Measurements from ENCODE around the gene ELN. TPM values are rescaled to one million over a fixed set of nuclear protein-coding genes. Genes with fewer than 3 reads are reported as not detected.

ELN gene
- total RNA-seq, 1 experiment from 2014 or later, result 0.26 TPM

- POLR2A ChIA-PET, result interaction anchor here (0.6 kb wide), 1 partner anchor 226 kb away, joined by 4 read pairs; no protein-coding TSS in a partner anchor
- H3K27me3 ChIP-seq (ENCODE audit: control insufficient read depth, insufficient read depth, low read length), result no peaks in the 10 kb centered on the region
- intact Hi-C loops (cut with micrococcal nuclease; ENCODE audit: unreplicated experiment), result no loop called here
- no peak for DNase-seq (ENCODE audit: low read depth, low spot score)
- CTCF ChIA-PET, result interaction anchor here (0.8 kb wide), 1 partner anchor 148 kb away, joined by 3 read pairs; no protein-coding TSS in a partner anchor
- no peaks in the 10 kb centered on the region for H3K9me3 ChIP-seq (ENCODE audit: control insufficient read depth, insufficient read depth, low read depth, low read length)
- no peaks in the 10 kb centered on the region for H3K36me3 ChIP-seq (ENCODE audit: control insufficient read depth, insufficient read depth, low read length)
- ATAC-seq, result no peak
- in situ Hi-C loops (cut with HindIII; ENCODE audit: low pct_unique_long_range_greater_than_20kb, low sequenced_read_pairs), result no loop called here
- BruUV-seq (replicated peaks), result no TSS peak
- TF ChIP-seq SIN3A (IDR thresholded peaks at IDR 0.05; ENCODE audit: borderline replicate concordance, insufficient read depth, low read depth, low read length), result no peak
- TF ChIP-seq TCF7L2 (IDR thresholded peaks at IDR 0.05; ENCODE audit: low read depth, low read length), result no peak
- TF ChIP-seq POLR2AphosphoS5 (IDR thresholded peaks at IDR 0.05; ENCODE audit: low read depth, low read length), result no peak
- no peak for TF ChIP-seq CTCF (IDR thresholded peaks at IDR 0.05)
- TF ChIP-seq REST (IDR thresholded peaks at IDR 0.05; ENCODE audit: insufficient read depth in 1 of 2, low read depth in 2 of 2, low read length in 1 of 2), result no peak
- H3K4me1 ChIP-seq (ENCODE audit: control insufficient read depth, insufficient read depth, low read length), result peaks cover 10% of the 10 kb centered on the region; the same call in 1 of the 2 replicates
- no peak overlapping the region for H3K27ac ChIP-seq (ENCODE audit: low read length)
- no peak overlapping the region for H3K4me3 ChIP-seq (ENCODE audit: low read depth in 2 of 2, low read length in 2 of 2)
Measured at GRCh38 chr7:74058486-74058885, 30.5 kb downstream of the ELN start.

- TF ChIP-seq POLR2AphosphoS5 (IDR thresholded peaks at IDR 0.05; ENCODE audit: low read depth, low read length) (no peak), REST (IDR thresholded peaks at IDR 0.05; ENCODE audit: insufficient read depth in 1 of 2, low read depth in 2 of 2, low read length in 1 of 2) (no peak), CTCF (IDR thresholded peaks at IDR 0.05) (no peak), SIN3A (IDR thresholded peaks at IDR 0.05; ENCODE audit: borderline replicate concordance, insufficient read depth, low read depth, low read length) (no peak)
- Histone ChIP-seq H3K27ac (ENCODE audit: low read length) (no peak overlapping the region), H3K4me3 (ENCODE audit: low read depth in 2 of 2, low read length in 2 of 2) (no peak overlapping the region), H3K9me3 (ENCODE audit: control insufficient read depth, insufficient read depth, low read depth, low read length) (no peaks in the 10 kb centered on the region), H3K4me1 (ENCODE audit: control insufficient read depth, insufficient read depth, low read length) (peaks cover 10% of the 10 kb centered on the region; the same call in 1 of the 2 replicates), H3K36me3 (ENCODE audit: control insufficient read depth, insufficient read depth, low read length) (no peaks in the 10 kb centered on the region), H3K27me3 (ENCODE audit: control insufficient read depth, insufficient read depth, low read length) (no peaks in the 10 kb centered on the region)
- DNase-seq (ENCODE audit: low read depth, low spot score) (no peak), ATAC-seq (no peak)
- no TSS peak for BruUV-seq (replicated peaks)
- ChIA-PET POLR2A (interaction anchor here (0.6 kb wide), 1 partner anchor 226 kb away, joined by 4 read pairs; no protein-coding TSS in a partner anchor), CTCF (interaction anchor here (0.8 kb wide), 1 partner anchor 148 kb away, joined by 3 read pairs; no protein-coding TSS in a partner anchor)
- intact Hi-C loops (cut with micrococcal nuclease; ENCODE audit: unreplicated experiment), result no loop called here
- in situ Hi-C loops (cut with HindIII; ENCODE audit: low pct_unique_long_range_greater_than_20kb, low sequenced_read_pairs), result no loop called here
Measured at GRCh38 chr7:74059037-74059436, 31.1 kb downstream of the ELN start.
